ENCODE measurements around the gene AKAP13. TPM values are rescaled to one million over a fixed set of nuclear protein-coding genes. Genes with fewer than 3 reads are reported as not detected.

AKAP13 gene
- total and polyA plus RNA-seq, 2 experiments from 2014 or later: 53.1 to 108 TPM

GRCh38 chr15:85377986-85378385 lies 2.4 kb upstream of the AKAP13 start:
- H3K4me3 ChIP-seq: no peak overlapping the region
- TF ChIP-seq CTCF (IDR thresholded peaks at IDR 0.05; ENCODE audit: low read depth, low read length): no peak
- no peak for DNase-seq (ENCODE audit: low read depth in 1 of 2, low spot score in 1 of 2)
- no peaks in the 10 kb centered on the region for H3K27me3 ChIP-seq
- H3K4me1 ChIP-seq (ENCODE audit: low read depth): peaks cover 11% of the 10 kb centered on the region
- H3K36me3 ChIP-seq: no peaks in the 10 kb centered on the region
- no peaks in the 10 kb centered on the region for H3K9me3 ChIP-seq (ENCODE audit: low read depth)
- H3K27ac ChIP-seq: no peak overlapping the region

DNA sequence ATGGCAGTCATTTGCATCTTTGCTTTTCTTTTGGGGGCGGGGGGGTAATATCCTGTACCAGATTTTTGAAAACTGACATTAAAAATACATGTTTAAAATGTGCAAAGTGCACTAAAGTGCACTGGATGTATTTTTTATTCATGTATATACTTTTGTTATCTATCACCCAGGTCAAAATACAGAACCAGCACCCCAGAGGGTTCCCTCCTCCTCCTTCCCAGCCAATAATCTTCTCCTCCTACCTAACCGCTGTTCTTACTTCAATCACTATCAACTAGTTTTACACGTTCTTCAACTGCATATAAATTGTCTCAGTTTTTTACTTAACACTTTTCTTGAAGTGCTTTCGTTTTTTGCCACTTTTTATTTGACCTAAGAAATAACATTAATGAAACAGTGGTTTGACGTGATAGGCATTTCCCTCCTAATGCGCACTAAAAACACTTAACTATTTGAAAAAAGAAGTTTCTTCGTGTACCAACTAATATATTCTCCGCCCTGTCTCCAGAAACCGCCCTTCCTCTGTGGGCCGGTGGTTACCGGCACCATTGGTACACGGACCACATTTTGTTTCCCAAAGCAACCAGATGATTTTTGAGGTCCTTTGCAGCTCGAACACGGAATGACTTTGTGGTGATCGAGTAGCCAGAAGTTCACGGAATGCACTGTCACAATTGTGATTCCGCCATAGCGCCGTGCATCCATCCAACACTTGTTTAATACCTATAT lies 836 bp upstream of the AKAP13 start:
- H3K4me1 ChIP-seq (ENCODE audit: low read depth): peaks cover 16% of the 10 kb centered on the region
- H3K36me3 ChIP-seq: no peaks in the 10 kb centered on the region
- no peaks in the 10 kb centered on the region for H3K9me3 ChIP-seq (ENCODE audit: low read depth)
- TF ChIP-seq CTCF (IDR thresholded peaks at IDR 0.05; ENCODE audit: low read depth, low read length): no peak
- DNase-seq (ENCODE audit: low read depth in 1 of 2, low spot score in 1 of 2): no peak
- H3K27ac ChIP-seq: peak overlapping the region; percentile 97
- H3K4me3 ChIP-seq: peak overlapping the region; percentile 96
- no peaks in the 10 kb centered on the region for H3K27me3 ChIP-seq

GRCh38 chr15:85380812-85381642 lies 624 bp downstream of the AKAP13 start:
- Histone ChIP-seq H3K27me3 (no peaks in the 10 kb centered on the region), H3K4me3 (peak overlapping the region; percentile 96), H3K27ac (peak overlapping the region; percentile 97), H3K9me3 (ENCODE audit: low read depth) (no peaks in the 10 kb centered on the region), H3K4me1 (ENCODE audit: low read depth) (peaks cover 16% of the 10 kb centered on the region), H3K36me3 (no peaks in the 10 kb centered on the region)
- DNase-seq (ENCODE audit: low read depth in 1 of 2, low spot score in 1 of 2): peak; percentile 44 to 72
- no peak for TF ChIP-seq CTCF (IDR thresholded peaks at IDR 0.05; ENCODE audit: low read depth, low read length)

- Histone ChIP-seq H3K36me3 (no peaks in the 10 kb centered on the region), H3K9me3 (ENCODE audit: low read depth) (no peaks in the 10 kb centered on the region), H3K4me3 (peak overlapping the region; percentile 96), H3K4me1 (ENCODE audit: low read depth) (peaks cover 16% of the 10 kb centered on the region), H3K27ac (peak overlapping the region; percentile 97), H3K27me3 (no peaks in the 10 kb centered on the region)
- DNase-seq (ENCODE audit: low read depth in 1 of 2, low spot score in 1 of 2): peak in 1 of 2 donors; percentile 11
- no peak for TF ChIP-seq CTCF (IDR thresholded peaks at IDR 0.05; ENCODE audit: low read depth, low read length)
These were observed 1.7 kb downstream of the AKAP13 start for GRCh38 chr15:85381850-85382751.

DNA sequence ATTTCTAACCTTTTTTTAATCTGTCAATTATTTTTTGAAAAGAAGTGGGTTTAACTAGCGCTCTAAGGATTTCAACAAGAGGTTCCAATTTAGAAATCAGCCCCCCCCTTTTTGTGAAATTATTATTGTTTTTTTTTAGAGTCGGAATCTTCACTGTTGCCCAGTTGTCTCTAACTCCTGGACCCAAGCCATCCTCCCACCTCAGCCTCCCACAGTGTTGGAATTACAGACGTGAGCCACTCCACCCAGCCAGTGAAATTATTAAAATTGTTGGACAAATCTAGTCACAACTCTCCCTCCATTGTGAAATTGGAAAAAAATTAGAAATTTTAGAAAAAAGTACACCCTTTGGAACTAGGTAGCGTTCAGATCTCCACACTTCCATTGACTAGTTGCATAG lies 2.5 kb downstream of the AKAP13 start:
- DNase-seq (ENCODE audit: low read depth in 1 of 2, low spot score in 1 of 2): no peak
- H3K36me3 ChIP-seq: no peaks in the 10 kb centered on the region
- peak overlapping the region; percentile 96 for H3K4me3 ChIP-seq
- TF ChIP-seq CTCF (IDR thresholded peaks at IDR 0.05; ENCODE audit: low read depth, low read length): no peak
- peak overlapping the region; percentile 97 for H3K27ac ChIP-seq
- peaks cover 16% of the 10 kb centered on the region for H3K4me1 ChIP-seq (ENCODE audit: low read depth)
- no peaks in the 10 kb centered on the region for H3K9me3 ChIP-seq (ENCODE audit: low read depth)
- H3K27me3 ChIP-seq: no peaks in the 10 kb centered on the region
